DMS114 treated with DMSO at 0.1 percent for 48 hours (cell line): ENCODE measurements around the gene EPM2A.

Source experiments
- DNase-seq: peaks from one replicate; lab custom pipeline; 2025; ENCODE audit not compliant: unreplicated experiment; lab: John Stamatoyannopoulos, UW

EPM2A gene

GRCh38 chr6:145608850-145609249 is 126.5 kb downstream of the EPM2A start:
- no peak for DNase-seq

- no peak for DNase-seq
Measured at GRCh38 chr6:145603991-145604390, 131.3 kb downstream of the EPM2A start.

GRCh38 chr6:145603424-145603833 is 131.9 kb downstream of the EPM2A start:
- no peak for DNase-seq

GRCh38 chr6:145602726-145603326 is 132.5 kb downstream of the EPM2A start:
- no peak for DNase-seq

- no peak for DNase-seq
Measured at GRCh38 chr6:145601397-145601796, 133.9 kb downstream of the EPM2A start.

GRCh38 chr6:145600299-145600698 is 135.0 kb downstream of the EPM2A start:
- no peak for DNase-seq

- DNase-seq, result no peak
Measured at GRCh38 chr6:145588981-145589380, 146.3 kb downstream of the EPM2A start.

- DNase-seq, result no peak
Measured at GRCh38 chr6:145587334-145587733, 148.0 kb downstream of the EPM2A start.

GRCh38 chr6:145583753-145584152 is 151.6 kb downstream of the EPM2A start:
- no peak for DNase-seq
